ENCODE results near the gene PGM2L1. TPM values are rescaled to one million over a fixed set of nuclear protein-coding genes. Genes with fewer than 3 reads are reported as not detected.
"Not testable (repeated sequence)": the region's sequence is repeated elsewhere in the genome, so short reads cannot be mapped to it uniquely, and the experiment has no call there.

The PGM2L1 gene
- total RNA-seq (2014; rRNA removed): 22.6 and 27.0 TPM in 2 replicates
- polyA plus RNA-seq (2012): 6.6 TPM

GRCh38 chr11:74398244-74399159 lies at the start of gene PGM2L1:
Gene PGM2L1, minus strand, starts transcription at chr11:74398433. Its CDS starts 272 bp downstream, at chr11:74398161.
- DNase-seq (ENCODE audit: low read depth): peak; percentile 94

DNA sequence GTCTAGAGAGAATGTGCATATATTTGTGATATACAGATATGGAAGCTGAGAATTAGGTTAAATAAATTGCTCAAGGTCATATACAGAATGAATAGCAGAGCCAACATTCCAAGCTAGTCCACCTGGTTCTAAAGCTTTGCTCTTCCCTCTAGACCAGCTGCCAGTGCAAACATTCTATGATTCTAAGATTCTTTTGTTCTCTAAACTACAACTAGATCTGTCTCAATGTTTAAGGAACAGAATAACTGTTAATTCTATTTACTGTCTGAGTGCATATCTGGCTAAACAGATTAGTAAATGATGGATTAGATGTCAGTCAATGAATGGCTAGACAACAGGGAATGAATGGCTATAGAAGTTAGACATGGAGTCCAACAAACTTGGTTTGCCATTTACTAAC lies 49.5 kb upstream of the PGM2L1 start:
- no peak for DNase-seq (ENCODE audit: low read depth)

- DNase-seq (ENCODE audit: low read depth): no peak
These were observed 48.3 kb upstream of the PGM2L1 start for GRCh38 chr11:74446532-74446938.

GRCh38 chr11:74444173-74444826 lies 46.1 kb upstream of the PGM2L1 start:
- peak; percentile 71 for DNase-seq (ENCODE audit: low read depth)

DNA sequence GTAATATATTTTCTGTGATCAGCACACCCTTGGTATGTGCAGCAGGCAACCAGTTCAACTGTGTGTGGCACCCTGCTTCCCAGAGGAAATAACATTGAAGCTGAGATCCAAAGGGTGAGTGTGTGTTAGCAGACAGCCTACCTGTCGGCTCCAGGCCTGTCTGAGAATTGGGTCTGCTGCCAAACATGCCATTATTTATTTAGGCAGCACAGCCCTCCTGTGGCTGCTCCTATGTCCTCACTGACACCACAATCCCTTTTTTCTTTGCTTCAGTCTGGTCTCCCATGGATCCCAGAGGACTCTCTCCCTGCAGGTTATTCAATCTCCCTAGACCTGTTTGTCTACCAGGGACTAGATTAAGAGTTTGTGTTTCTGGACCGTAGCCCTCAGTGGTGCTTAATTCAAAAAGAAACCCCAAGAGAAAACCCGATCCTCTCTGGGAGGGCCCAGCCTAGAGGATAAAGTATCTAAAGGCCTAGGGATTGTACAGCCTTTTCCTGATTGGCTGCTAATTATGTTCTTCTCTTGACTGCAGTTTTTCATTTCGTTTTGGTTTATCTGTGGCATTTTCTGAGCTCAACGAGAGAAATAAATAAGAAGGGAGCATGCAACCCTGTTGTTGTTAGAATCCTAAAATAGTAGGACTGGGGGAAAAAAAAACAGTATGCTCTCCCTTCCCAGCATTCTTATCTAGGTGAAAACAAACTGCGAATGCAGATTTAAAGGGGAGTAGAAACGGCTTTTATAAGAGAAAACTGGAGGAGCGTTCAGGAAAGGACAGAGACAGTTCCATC lies 45.0 kb upstream of the PGM2L1 start:
- peak; percentile 50 for DNase-seq (ENCODE audit: low read depth)

DNA sequence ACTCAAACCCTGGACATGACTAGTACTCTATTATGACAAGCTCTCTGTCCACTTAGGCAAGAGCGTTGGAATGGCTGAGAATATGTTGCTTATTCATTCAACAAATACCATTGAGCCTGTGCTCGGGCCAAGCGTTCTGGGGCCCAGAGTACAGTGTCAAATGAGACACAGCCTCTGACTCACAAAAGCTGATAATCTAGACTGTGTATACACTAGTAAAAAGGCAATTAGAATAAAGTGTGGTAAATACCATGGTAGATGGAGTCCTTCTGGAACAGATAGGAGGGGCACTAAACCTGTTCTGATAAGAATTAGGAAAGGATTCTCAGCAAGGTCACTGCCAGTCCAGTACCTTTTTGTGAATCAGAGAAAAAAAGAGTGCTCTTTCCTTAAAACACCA lies 44.4 kb upstream of the PGM2L1 start:
- no peak for DNase-seq (ENCODE audit: low read depth)

- DNase-seq (ENCODE audit: low read depth): no peak
These were observed 40.4 kb upstream of the PGM2L1 start for GRCh38 chr11:74438681-74439080.

- DNase-seq (ENCODE audit: low read depth): peak; percentile 29
These were observed 39.3 kb upstream of the PGM2L1 start for GRCh38 chr11:74437441-74438042.

GRCh38 chr11:74434528-74434927 lies 36.3 kb upstream of the PGM2L1 start:
- DNase-seq (ENCODE audit: low read depth): no peak

DNA sequence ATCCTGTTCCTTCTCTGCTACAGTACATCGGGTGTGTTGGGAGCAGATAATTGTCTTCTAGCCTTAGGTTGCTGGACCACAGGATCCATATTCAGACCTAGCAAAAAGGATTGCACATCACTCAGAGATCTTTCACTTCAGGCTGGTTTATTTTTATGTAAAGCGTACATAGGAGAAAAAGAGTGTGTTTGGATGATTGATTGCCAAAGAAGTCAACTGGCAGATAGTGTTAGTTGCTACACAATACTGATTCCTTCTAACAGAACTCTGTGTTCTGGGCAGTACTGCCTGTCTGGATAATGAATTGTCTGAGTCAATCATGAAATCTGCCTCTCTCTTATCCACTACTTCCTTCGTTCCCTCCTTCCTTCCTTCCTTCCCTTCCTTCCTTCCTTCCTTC lies 31.0 kb upstream of the PGM2L1 start:
- DNase-seq (ENCODE audit: low read depth): no peak

GRCh38 chr11:74427384-74427886 lies 29.2 kb upstream of the PGM2L1 start:
- DNase-seq (ENCODE audit: low read depth): peak; percentile 20

- no peak for DNase-seq (ENCODE audit: low read depth)
These were observed 26.9 kb upstream of the PGM2L1 start for GRCh38 chr11:74425100-74425499.

- DNase-seq (ENCODE audit: low read depth): peak; percentile 87
These were observed 20.3 kb upstream of the PGM2L1 start for GRCh38 chr11:74418509-74418895.

- DNase-seq (ENCODE audit: low read depth): peak; percentile 42
These were observed 19.8 kb upstream of the PGM2L1 start for GRCh38 chr11:74417860-74418508.

DNA sequence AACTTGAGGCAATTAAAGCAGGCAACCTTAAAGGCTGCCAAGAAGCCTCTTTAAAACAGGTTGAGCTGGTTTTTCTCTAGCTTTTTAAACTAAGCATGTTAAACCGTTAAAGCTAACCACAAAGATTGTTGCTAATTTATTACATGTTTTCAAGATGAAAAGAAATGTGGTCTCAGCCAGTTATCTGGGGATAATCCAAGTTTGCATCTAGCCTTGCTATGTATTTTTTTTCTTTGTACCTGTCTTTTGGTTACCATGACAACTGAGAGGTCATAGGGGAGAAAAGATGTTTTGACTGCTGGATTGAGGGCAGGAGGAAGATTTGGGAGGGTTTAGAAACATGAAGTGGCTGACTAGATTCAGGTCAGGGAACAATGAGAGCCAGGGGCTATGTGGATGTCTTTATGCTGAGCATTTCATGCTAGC lies 19.2 kb upstream of the PGM2L1 start:
- peak; percentile 51 for DNase-seq (ENCODE audit: low read depth)

GRCh38 chr11:74416974-74417373 lies 18.7 kb upstream of the PGM2L1 start:
- not testable (repeated sequence) for DNase-seq (ENCODE audit: low read depth)

GRCh38 chr11:74412733-74413359 lies 14.6 kb upstream of the PGM2L1 start:
- no peak for DNase-seq (ENCODE audit: low read depth)

DNA sequence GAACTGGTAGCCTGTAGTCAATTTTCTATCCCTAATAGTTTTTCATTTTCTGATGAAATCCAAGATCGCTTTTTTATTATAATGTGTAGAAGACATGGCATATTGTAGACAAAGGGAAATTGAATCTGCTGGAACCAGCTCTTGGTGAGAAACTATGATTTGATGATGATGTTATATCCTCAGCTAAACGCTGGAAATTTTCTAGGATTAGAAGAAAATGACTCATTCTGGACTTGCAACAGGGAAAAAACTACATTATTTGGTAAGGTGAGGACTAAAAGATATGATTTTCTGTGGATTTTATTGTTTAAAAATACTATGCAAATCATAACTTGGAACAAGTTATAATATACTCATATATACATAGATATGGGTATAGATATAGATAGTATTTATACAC lies 14.1 kb upstream of the PGM2L1 start:
- peak; percentile 40 for DNase-seq (ENCODE audit: low read depth)

DNA sequence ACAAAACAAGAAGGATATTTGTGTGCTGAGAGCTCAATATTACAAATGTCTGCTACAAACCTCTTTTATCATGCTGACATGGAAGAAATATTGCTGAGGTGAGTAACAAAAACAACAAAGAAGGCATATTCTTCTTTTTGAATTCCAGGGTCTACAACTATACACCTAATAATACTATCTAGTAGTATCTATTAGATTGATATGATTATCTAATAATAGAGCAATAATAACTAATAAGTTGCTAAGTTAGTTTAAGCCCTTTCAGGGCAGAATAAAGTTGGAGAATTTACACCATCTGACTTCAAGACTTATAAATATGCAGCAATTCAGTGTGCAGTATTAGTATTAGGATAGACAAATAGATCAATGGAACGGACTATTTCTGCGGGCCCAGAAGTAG lies 11.4 kb upstream of the PGM2L1 start:
- DNase-seq (ENCODE audit: low read depth): no peak

DNA sequence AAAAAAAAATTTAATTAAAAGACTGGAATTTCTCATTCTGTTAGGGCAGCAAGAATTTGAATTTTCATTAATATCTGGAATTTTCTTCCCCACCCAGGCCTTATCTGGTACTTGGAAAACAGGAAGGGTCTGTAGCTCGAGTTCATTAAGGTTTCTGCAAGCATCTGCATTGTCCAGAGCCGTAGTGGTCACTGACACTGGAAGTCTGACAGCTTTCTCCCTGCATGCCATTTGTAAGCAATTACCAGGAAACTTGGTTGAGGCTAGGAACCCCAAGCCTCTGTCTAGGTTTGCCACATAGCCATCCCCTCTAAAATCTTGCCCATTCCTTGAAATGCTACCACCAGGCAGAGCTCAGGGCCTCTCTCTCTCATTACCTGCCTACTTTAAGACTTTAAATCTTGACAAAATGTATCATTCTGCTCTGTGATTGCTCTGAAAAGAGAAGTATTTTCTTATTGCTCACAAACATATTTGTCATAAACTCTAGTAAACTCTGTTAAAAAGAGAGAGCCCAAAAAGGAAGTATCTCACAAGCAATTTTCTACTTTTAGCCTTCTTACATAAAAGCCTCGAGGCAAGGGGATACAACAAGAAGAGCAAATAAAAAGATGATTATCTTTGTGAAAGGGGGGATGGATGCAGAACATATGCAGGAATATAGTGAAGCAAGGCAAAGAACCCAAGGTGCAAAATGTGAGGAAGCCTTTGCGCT lies 5.5 kb upstream of the PGM2L1 start:
- no peak for DNase-seq (ENCODE audit: low read depth)

All from LHCN-M2 (cell line).